Thyroid gland (tissue), 4 donors: Measurements from ENCODE around the gene GPR82.

Experiments used
- POLR2A ChIP-seq, 2 donors: fragments of 450-650 bp; IDR thresholded peaks; one replicate each; pipeline ENCODE4 v1.6.1; 2017; ENCODE audit warnings: antibody characterized with exemption in 2 of 2, mild to moderate bottlenecking in 2 of 2, moderate library complexity in 1 of 2
- TF ChIP-seq, protein P1 (sequence below), 6 experiments: fragments of 200-600 bp in 3 of 6; fragments of 450-650 bp in 3 of 6; sonication (generic) in 3 of 6; IDR thresholded peaks; one replicate each; pipeline ENCODE4 v1.5.1; 2016 to 2019; ENCODE audit warnings: antibody characterized with exemption in 6 of 6, mild to moderate bottlenecking in 2 of 6, inconsistent platforms in 1 of 6, moderate library complexity in 1 of 6

GRCh38 chrX:41705042-41705441 is 18.9 kb upstream of the GPR82 start:
- TF ChIP-seq, protein P1, sequence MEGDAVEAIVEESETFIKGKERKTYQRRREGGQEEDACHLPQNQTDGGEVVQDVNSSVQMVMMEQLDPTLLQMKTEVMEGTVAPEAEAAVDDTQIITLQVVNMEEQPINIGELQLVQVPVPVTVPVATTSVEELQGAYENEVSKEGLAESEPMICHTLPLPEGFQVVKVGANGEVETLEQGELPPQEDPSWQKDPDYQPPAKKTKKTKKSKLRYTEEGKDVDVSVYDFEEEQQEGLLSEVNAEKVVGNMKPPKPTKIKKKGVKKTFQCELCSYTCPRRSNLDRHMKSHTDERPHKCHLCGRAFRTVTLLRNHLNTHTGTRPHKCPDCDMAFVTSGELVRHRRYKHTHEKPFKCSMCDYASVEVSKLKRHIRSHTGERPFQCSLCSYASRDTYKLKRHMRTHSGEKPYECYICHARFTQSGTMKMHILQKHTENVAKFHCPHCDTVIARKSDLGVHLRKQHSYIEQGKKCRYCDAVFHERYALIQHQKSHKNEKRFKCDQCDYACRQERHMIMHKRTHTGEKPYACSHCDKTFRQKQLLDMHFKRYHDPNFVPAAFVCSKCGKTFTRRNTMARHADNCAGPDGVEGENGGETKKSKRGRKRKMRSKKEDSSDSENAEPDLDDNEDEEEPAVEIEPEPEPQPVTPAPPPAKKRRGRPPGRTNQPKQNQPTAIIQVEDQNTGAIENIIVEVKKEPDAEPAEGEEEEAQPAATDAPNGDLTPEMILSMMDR (IDR thresholded peaks at IDR 0.05), result no peak
- TF ChIP-seq POLR2A (IDR thresholded peaks at IDR 0.05), result no peak
